GM19452 (cell line): ENCODE results near the gene PRR33.

Source experiments
- ATAC-seq: cut with Tn5 transposase; IDR thresholded peaks from one replicate; pipeline ENCODE4 v1.9.1; 2021; ENCODE audit not compliant: unreplicated experiment

Gene PRR33

GRCh38 chr11:1864831-1865665, 26.6 kb downstream of the PRR33 start:
- no peak for ATAC-seq

GRCh38 chr11:1864231-1864630, 27.5 kb downstream of the PRR33 start:
- no peak for ATAC-seq

GRCh38 chr11:1863352-1864216, 28.1 kb downstream of the PRR33 start:
- no peak for ATAC-seq

- ATAC-seq, result no peak
Measured at GRCh38 chr11:1862588-1863351, 28.9 kb downstream of the PRR33 start.

GRCh38 chr11:1861435-1862411, 30.0 kb downstream of the PRR33 start:
- ATAC-seq, result no peak

- no peak for ATAC-seq
Measured at GRCh38 chr11:1860108-1860507, 31.6 kb downstream of the PRR33 start.

- no peak for ATAC-seq
Measured at GRCh38 chr11:1859004-1859403, 32.7 kb downstream of the PRR33 start.

GRCh38 chr11:1858576-1858975, 33.1 kb downstream of the PRR33 start:
- ATAC-seq, result no peak

- no peak for ATAC-seq
Measured at GRCh38 chr11:1858154-1858553, 33.5 kb downstream of the PRR33 start.

GRCh38 chr11:1857064-1857463, 34.6 kb downstream of the PRR33 start:
- no peak for ATAC-seq

- ATAC-seq, result no peak
Measured at GRCh38 chr11:1856306-1857005, 35.2 kb downstream of the PRR33 start.

GRCh38 chr11:1855886-1856265, 35.8 kb downstream of the PRR33 start:
- ATAC-seq, result no peak

- peak; percentile 35 for ATAC-seq
Measured at GRCh38 chr11:1854949-1855885, 36.5 kb downstream of the PRR33 start.

GRCh38 chr11:1854132-1854948, 37.4 kb downstream of the PRR33 start:
- peak; percentile 24 for ATAC-seq

GRCh38 chr11:1853376-1854131, 38.1 kb downstream of the PRR33 start:
- no peak for ATAC-seq

- ATAC-seq, result peak; percentile 38
Measured at GRCh38 chr11:1852877-1853276, 38.8 kb downstream of the PRR33 start, which contains the start of gene LSP1. LSP1 (plus strand) TSS chr11:1853084; CDS start chr11:1853145, 61 bp downstream.
